GM10248 (cell line): ENCODE results near the gene EIF5.

Source experiments
- CTCF ChIA-PET: fragments of 300-600 bp; sonication (Branson Sonifier 250); formaldehyde crosslinking; extraction: SDS; loops from one replicate; lab custom pipeline; 2021; ENCODE audit warnings: antibody characterized with exemption; lab: Yijun Ruan, JAX
- POLR2A ChIA-PET: fragments of 350-650 bp; sonication (Branson Sonifier 250); formaldehyde crosslinking; extraction: SDS; loops from one replicate; lab custom pipeline; 2020; ENCODE audit warnings: antibody characterized with exemption; lab: Yijun Ruan, JAX
- DNase-seq: peaks from one replicate; pipeline ENCODE4 v3.0.0; 2012; ENCODE audit errors: extremely low spot score
- TF ChIP-seq, protein P1 (sequence below): IDR thresholded peaks from 2 replicates; pipeline ENCODE4 v1.5.1; 2012; ENCODE audit warnings: mild to moderate bottlenecking, low read depth; ENCODE audit errors: extremely low read depth, missing control alignments, control extremely low read depth

EIF5 gene

DNA sequence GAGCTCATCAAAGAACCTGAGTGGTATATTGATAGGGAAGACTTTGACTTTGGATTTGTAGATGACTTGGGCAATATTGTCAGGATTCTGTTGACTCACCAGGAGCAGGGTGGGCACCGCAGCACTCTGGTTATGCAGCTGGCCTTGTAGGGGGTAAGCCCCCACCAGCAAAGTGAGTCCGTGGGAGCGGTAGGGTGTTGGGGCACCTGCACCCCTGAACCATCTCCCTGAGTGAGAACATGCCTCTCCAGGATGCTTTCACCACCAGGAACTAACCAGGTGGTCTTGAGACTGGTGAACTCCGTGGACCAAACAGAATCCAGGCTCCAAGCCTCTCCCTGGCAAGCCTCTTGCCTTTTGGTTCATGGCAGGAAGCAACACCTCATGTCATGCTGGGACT, 44.0 kb upstream of the EIF5 start:
- TF ChIP-seq, protein P1, sequence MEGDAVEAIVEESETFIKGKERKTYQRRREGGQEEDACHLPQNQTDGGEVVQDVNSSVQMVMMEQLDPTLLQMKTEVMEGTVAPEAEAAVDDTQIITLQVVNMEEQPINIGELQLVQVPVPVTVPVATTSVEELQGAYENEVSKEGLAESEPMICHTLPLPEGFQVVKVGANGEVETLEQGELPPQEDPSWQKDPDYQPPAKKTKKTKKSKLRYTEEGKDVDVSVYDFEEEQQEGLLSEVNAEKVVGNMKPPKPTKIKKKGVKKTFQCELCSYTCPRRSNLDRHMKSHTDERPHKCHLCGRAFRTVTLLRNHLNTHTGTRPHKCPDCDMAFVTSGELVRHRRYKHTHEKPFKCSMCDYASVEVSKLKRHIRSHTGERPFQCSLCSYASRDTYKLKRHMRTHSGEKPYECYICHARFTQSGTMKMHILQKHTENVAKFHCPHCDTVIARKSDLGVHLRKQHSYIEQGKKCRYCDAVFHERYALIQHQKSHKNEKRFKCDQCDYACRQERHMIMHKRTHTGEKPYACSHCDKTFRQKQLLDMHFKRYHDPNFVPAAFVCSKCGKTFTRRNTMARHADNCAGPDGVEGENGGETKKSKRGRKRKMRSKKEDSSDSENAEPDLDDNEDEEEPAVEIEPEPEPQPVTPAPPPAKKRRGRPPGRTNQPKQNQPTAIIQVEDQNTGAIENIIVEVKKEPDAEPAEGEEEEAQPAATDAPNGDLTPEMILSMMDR = no peak
- DNase-seq = no peak
- CTCF ChIA-PET = interaction anchor here (1.1 to 4.4 kb wide), 5 partner anchors 25 to 216 kb away, joined by 3 to 18 read pairs (median 4); no protein-coding TSS in a partner anchor
- POLR2A ChIA-PET = no interaction called here

DNA sequence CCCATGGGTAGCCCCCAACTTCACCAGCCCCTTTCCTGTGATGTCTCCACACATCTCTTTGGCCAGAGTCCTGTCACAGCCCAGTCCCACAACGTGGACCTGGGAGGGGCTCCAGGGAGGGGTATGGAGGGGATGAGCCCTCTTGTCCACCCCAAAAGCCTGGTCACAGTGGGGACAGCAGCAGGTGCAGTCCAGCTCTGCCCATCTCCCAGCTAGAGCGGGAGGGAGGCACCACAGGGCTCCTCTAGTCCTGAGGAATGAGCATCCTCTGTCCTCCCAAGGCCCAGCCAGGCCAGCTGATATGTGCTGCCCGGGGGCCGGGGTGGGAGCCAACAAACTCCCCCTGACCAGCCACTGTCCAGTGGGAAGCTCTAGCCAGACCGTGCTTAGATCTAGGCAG, 43.5 kb upstream of the EIF5 start:
- TF ChIP-seq, protein P1 = no peak
- ChIA-PET CTCF (interaction anchor here (0.6 to 4.9 kb wide), 11 partner anchors 13 to 216 kb away, joined by 3 to 66 read pairs (median 4); no protein-coding TSS in a partner anchor), POLR2A (no interaction called here)
- DNase-seq = no peak

DNA sequence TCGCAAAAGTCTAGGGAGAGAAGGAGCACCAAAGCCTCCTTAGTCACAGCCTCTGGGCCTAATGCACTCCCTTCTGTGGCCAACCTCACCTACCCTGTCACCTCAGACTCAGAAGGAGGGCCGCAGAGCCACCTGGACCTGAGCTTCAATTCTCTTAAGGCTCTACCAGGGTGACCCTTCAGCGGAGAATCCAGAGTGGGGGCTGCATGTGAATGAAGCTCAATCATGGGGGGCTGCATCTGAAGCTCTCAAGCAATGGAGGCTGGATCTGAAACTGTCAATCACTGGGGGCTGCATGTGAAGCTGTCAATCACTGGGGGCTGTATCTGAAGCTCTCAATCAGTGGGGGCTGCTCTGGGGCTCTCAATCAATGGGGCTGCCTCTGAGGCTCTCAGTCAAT, 43.1 kb upstream of the EIF5 start:
- ChIA-PET CTCF (interaction anchor here (0.6 to 4.9 kb wide), 13 partner anchors 10 to 216 kb away, joined by 3 to 66 read pairs (median 4); no protein-coding TSS in a partner anchor), POLR2A (no interaction called here)
- DNase-seq = no peak
- TF ChIP-seq, protein P1 = no peak

DNA sequence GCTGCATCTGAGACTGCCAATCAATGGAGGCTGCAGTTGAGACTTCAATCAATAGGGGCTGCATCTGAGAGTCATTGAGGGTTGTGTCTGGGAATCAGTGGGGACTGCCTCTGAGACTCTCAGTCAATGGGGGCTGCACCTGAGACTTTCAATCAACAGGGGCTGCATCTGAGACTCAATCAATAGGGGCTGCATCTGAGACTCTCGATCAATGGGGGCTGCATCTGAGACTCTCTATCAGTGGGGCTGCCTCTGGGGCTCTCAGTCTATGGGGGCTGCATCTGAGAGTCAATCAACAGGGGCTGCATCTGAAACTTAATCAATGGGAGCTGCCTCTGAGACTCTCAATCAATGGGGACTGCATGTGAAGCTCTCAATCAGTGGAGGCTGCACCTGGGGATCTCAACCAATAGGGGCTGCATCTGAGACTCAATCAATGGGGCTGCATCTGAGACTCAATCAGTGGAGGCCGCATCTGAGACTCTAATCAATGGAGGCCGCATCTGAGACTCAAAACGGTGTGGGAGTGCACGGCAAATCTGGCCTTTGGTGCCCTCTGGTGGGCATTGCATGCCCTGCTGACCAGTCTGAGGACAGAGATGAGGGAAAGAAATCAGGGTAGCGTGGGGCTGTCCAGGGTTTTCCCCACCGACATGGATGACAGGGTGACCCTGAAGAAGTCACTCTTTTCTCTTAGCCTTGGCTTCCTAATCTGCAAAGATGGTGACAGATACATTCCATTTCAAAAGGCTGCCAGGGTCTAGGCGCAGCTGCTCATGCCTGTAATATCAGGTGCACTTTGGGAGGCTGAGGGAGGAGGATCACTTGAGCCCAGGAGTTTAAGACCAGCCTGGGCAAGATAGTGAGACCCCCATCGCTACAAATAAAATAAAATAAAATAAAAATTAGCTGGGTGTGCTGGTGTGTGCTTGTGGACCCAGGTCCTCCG, 41.3 kb upstream of the EIF5 start:
- CTCF ChIA-PET = interaction anchor here (0.6 to 4.9 kb wide), 20 partner anchors 9 to 218 kb away, joined by 3 to 66 read pairs (median 4); partner anchors contain the start of gene EXOC3L4
- POLR2A ChIA-PET = no interaction called here
- peak; percentile 88 for DNase-seq
- TF ChIP-seq, protein P1 = peak; percentile 94

DNA sequence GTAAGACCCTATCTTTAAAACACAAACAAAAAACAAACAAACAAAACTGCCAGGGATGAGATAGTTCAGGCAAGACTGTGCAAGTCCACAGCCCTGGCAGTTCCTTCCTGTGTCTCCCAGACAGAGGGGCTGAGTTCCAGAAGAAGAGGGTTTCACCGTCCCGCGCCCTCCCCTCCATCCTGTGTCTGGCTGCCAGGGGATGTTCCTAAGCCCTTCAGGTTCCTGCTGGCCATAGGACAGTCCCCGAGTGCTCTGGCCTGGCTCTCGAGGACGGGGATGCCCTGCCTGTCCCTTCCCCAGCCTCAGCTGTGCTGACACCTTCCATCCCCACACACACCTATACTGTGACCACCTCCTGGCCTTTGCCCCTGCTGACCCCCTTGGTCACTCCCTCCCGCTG, 40.6 kb upstream of the EIF5 start:
- ChIA-PET CTCF (interaction anchor here (1.3 to 4.9 kb wide), 8 partner anchors 9 to 219 kb away, joined by 3 to 66 read pairs (median 6); no protein-coding TSS in a partner anchor), POLR2A (no interaction called here)
- TF ChIP-seq, protein P1 = no peak
- DNase-seq = no peak

DNA sequence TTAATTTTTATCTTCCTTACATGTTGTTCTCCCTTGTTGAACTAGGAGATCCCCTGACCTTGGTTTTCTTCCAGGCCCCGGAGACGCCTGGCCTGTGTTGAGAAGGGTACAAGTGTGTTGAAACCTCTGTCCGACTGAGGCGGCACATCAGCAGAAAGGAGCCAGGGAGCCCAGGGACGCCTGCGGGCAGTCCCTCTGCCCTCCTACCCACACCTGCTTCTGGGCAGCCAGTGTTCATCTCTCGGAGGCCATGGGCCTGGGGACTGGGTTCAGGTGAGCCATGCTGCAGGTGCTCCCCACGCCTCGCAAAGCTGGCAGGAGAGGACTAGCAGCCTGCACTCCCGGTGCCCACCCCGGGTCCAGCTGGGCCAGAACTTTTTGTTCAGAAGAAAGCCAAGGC, 39.9 kb upstream of the EIF5 start:
- ChIA-PET CTCF (interaction anchor here (1.1 to 4.9 kb wide), 4 partner anchors 24 to 215 kb away, joined by 3 to 66 read pairs (median 4); no protein-coding TSS in a partner anchor), POLR2A (no interaction called here)
- DNase-seq = no peak
- TF ChIP-seq, protein P1 = no peak
